GM12873 (cell line): ENCODE measurements around the gene CALHM5.

Experiments
- TF ChIP-seq, protein P1 (sequence below): IDR thresholded peaks from 2 replicates; pipeline ENCODE4 v1.5.1; 2012; ENCODE audit warnings: low read depth, mild to moderate bottlenecking, moderate library complexity, low read length, control low read depth; ENCODE audit not compliant: insufficient read depth; ENCODE audit errors: missing control alignments

The CALHM5 gene

DNA sequence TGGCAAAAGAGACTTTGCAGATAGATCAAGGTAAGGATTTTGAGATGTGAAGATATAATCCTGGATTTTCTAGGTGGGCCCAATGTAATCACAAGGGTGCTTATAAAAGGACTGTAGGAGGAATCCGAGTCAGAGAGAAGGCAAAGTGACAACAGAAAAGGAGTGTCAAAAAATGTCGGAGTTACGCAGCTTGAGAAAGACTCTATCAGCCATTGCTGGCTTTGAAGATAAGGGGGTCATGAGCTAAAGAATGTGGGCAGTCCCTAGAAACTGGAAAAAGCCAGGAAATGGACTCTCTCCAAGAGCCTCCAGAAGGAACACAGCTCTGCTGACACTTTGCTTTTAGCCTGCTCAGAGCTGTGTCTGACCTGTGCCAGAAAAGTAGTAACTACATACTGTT, 51.2 kb downstream of the CALHM5 start:
- TF ChIP-seq, protein P1, sequence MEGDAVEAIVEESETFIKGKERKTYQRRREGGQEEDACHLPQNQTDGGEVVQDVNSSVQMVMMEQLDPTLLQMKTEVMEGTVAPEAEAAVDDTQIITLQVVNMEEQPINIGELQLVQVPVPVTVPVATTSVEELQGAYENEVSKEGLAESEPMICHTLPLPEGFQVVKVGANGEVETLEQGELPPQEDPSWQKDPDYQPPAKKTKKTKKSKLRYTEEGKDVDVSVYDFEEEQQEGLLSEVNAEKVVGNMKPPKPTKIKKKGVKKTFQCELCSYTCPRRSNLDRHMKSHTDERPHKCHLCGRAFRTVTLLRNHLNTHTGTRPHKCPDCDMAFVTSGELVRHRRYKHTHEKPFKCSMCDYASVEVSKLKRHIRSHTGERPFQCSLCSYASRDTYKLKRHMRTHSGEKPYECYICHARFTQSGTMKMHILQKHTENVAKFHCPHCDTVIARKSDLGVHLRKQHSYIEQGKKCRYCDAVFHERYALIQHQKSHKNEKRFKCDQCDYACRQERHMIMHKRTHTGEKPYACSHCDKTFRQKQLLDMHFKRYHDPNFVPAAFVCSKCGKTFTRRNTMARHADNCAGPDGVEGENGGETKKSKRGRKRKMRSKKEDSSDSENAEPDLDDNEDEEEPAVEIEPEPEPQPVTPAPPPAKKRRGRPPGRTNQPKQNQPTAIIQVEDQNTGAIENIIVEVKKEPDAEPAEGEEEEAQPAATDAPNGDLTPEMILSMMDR, result no peak

DNA sequence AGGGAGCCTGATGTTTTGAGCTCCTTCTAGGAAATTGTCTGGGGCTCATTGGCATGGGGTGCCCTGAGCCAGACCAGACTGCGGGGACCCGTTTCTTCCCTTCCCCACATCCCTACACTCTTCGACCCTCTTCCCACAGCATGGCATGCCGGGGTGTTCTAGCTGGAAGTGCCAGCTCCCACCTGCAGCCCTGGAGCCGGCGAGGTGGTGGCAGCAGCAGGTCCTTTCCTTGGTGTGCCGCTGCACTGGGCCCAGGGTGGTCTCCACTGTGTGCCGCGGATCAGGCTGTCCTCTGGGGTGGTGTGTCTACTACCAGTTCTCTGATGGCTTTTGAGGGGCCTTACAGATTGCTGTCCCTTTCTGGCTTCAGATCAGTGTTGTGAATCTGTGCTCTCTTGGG, 52.4 kb downstream of the CALHM5 start:
- TF ChIP-seq, protein P1, result no peak

DNA sequence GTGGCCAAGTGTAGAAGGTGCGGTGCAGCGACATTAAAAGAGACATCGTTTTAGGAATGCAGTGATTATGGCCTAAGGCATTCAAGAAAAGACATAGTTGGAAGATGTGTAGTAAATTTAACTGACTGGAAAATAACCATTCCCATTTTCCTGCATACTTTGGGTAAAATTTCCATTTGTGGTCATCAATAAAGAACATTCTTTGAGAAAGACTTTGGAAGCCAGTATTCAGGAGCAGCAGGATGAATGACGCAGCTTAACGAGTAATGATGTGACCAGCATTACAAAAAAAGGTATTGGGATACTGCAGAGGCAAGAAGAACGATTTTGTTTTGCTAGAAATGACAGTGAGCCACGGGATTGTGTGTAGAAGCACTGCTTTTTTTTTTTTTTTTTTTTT, 52.9 kb downstream of the CALHM5 start:
- TF ChIP-seq, protein P1, result no peak

DNA sequence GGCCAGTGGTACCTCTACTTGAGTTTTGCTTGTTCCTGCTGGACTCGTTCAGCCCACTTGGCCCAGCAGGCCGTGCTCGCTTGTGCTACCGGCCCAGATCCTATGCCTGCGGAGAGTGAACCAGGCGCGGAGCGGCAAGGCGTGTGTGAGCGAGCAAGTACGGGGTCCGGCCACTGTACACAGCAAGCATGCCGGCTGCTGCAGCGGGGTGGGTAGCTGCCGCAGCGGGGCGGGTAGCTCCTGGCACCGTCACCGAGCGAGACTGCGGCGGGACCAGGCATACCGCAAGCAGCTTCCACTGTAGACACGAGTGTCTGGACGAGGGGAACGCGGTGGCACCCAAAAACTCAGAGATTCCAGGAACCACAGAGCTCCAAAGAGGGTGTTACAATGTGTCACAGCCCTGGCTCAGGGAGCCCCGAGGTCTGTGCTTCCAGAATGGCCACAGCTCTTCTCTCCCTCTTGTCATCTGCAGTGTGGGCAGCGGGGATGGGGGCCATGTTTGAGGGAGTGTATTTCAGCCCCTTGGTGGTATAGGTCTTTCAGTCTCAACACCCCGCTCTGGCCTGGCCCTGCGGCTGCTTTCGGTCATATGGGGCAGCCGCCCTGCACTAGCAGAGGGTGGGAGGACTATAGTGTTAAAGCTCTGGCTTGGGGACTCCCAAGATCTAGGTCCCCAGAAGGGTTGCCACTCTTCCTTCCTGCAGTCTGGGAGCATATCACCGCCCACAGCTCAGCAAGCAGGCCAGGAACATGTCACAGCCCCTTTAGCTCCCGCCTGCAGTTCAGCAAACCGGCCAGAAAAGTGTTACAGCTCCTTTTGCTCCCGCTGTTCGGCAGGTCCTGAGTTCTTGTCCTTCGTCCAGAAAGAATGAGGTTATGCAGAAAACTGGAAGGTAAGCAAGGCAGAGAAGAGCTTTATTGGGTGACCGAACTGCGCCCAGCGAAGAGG, 53.8 kb downstream of the CALHM5 start:
- TF ChIP-seq, protein P1, result no peak

DNA sequence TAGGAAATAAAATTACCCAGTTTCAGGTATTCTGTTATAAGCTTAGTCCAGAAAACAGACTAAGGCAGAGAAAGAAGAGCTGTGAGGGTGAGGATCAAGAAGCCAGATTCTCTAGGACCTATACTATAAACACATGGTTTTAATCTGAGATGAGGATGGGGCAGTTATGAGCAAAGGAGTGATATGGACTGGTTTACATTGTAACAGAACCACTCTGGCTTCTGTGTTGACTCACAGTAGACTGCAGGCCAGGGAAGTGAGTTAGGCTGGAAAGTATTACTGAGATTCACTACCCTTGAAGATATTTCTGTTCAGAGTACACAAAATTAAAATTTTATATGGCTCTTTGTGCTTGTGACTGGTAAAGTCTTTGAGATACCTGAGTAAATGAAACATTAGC, 56.7 kb downstream of the CALHM5 start:
- TF ChIP-seq, protein P1, result no peak

DNA sequence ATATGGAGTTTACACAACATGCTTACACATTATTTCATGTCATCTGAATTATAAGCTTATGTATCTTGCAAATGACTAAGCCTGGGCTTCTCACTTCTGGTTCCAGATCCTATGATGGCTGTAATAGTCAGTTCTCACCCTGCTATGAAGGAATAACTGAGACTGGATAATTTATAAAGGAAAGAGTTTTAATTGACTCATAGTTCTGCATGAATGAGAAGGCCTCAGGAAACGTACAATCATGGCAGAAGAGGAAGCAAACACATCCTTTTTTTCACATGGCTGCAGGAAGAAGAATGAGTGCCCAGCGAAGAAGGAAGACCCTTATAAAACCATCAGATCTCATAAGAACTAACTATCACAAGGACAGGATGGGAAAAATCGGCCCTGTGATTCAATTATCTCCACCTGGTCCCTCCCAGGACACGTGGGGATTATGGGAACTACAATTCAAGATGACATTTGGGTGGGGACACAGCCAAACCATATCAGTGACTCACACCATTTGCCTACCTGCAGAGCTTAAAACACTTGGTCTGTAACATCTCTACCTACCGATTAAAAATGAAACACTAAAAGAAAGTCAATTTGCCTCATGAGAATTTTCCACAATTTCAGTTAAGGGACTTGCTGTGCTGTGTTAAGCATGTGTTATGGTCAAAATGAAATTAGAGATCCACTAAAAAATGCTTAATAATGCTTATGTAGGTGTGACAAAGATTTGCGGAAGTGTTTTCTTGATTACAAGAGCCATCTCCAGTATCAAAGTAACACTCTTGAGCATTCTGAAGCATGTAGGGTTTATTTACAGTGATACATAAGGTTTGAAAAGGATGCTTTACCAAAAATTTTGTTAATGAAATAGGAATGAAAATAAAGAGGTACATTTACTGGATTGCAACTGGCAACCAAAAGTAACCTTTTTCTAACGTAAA, 57.6 kb downstream of the CALHM5 start:
- TF ChIP-seq, protein P1, result no peak
